ENCODE results near the gene ATP8B4. TPM values are rescaled to one million over a fixed set of nuclear protein-coding genes. Genes with fewer than 3 reads are reported as not detected.

Gene ATP8B4
- total RNA-seq, 4 donors from 2014 or later, result 11.8 to 18.2 (median 13.4) TPM

DNA sequence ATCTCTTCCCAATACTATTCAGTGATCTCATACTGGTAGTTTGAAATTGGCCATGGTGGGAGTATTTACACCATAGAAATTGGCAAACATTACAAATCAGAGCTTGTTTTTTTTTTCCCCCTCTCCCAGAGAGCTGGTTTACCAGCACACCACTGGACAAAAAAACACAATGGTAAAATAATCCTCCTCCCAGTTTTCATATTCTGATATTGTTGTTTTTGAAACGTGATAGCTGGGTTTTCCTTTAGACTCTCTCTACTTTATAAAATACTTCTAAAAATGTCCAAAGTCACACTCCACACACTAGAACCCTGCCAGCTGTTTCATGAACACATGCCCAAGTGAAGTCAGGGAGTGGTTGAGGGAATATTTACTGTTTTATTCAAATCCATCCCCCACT lies 310.7 kb downstream of the ATP8B4 start:
- H3K4me3 ChIP-seq, result no peak overlapping the region
- TF ChIP-seq POLR2A (IDR thresholded peaks at IDR 0.05), result no peak
- TF ChIP-seq EP300 (IDR thresholded peaks at IDR 0.05), result no peak
- TF ChIP-seq, protein P1, sequence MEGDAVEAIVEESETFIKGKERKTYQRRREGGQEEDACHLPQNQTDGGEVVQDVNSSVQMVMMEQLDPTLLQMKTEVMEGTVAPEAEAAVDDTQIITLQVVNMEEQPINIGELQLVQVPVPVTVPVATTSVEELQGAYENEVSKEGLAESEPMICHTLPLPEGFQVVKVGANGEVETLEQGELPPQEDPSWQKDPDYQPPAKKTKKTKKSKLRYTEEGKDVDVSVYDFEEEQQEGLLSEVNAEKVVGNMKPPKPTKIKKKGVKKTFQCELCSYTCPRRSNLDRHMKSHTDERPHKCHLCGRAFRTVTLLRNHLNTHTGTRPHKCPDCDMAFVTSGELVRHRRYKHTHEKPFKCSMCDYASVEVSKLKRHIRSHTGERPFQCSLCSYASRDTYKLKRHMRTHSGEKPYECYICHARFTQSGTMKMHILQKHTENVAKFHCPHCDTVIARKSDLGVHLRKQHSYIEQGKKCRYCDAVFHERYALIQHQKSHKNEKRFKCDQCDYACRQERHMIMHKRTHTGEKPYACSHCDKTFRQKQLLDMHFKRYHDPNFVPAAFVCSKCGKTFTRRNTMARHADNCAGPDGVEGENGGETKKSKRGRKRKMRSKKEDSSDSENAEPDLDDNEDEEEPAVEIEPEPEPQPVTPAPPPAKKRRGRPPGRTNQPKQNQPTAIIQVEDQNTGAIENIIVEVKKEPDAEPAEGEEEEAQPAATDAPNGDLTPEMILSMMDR (IDR thresholded peaks at IDR 0.05), result no peak
- peaks cover 0 to 13% (median 0%) of the 10 kb centered on the region in 4 donors for H3K9me3 ChIP-seq
- H3K4me1 ChIP-seq, result peaks cover 0 to 14% (median 0%) of the 10 kb centered on the region in 4 donors
- peak overlapping the region in 1 of 4 donors; percentile 1 for H3K27ac ChIP-seq
- WGBS, 2 donors, result 59 to 64% methylated on average over 1 of the region's 1 CpG
- DNase-seq (ENCODE audit: low spot score in 2 of 2), result no peak
- no peaks in the 10 kb centered on the region for H3K27me3 ChIP-seq
- H3K36me3 ChIP-seq, result no peaks in the 10 kb centered on the region

Small RNA genes within 50 kb of the gene (small RNA-seq; reads per million reads assigned to genes)
- gene RNA5SP394, result not detected

Other genes with a start within 250 kb of the ATP8B4 start
- gene SLC27A2, start 63.0 kb upstream of the ATP8B4 start, total RNA-seq, result under 1 TPM in 2 of 4 donors, not detected in 2; 0.21 to 0.22 TPM
- gene HDC, start 146.5 kb upstream of the ATP8B4 start, total RNA-seq, result 1 to 10 TPM in 2 of 4 donors, under 1 TPM in 2; 0.66 to 5.9 (median 1.1) TPM
- gene GABPB1, start 236.0 kb upstream of the ATP8B4 start, total RNA-seq, result 10 to 100 TPM; 13.3 to 22.2 (median 17.4) TPM

Measured in tibial nerve (tissue), 4 donors.